ENCODE results near the gene RPSA.

RPSA gene

GRCh38 chr3:39379778-39380155 lies 26.8 kb upstream of the RPSA start:
- no peak overlapping the region for H3K4me2 ChIP-seq (ENCODE audit: insufficient read depth, low read length)
- peaks cover 26% of the 10 kb centered on the region for H3K79me2 ChIP-seq (ENCODE audit: insufficient read depth, low read length)
- peaks cover 45% of the 10 kb centered on the region for H3K4me1 ChIP-seq (ENCODE audit: insufficient read depth, low read length)
- H3K9me3 ChIP-seq (ENCODE audit: insufficient read depth, low read length, severe bottlenecking) = no peaks in the 10 kb centered on the region
- DNase-seq = no peak
- no peak overlapping the region for H3K9ac ChIP-seq (ENCODE audit: low read depth, low read length)
- H3K36me3 ChIP-seq (ENCODE audit: insufficient read depth, low read length) = peaks cover 4% of the 10 kb centered on the region; the same call in 1 of the 2 replicates
- no peak overlapping the region for H3K4me3 ChIP-seq (ENCODE audit: low read depth in 1 of 2, low read length in 2 of 2)
- no peak overlapping the region for H3K27ac ChIP-seq (ENCODE audit: low read length)
- H3K27me3 ChIP-seq (ENCODE audit: insufficient read depth, low read length, poor library complexity) = no peaks in the 10 kb centered on the region
- peaks cover 10% of the 10 kb centered on the region for H4K20me1 ChIP-seq (ENCODE audit: insufficient read depth, low read length)
- TF ChIP-seq, protein P1, sequence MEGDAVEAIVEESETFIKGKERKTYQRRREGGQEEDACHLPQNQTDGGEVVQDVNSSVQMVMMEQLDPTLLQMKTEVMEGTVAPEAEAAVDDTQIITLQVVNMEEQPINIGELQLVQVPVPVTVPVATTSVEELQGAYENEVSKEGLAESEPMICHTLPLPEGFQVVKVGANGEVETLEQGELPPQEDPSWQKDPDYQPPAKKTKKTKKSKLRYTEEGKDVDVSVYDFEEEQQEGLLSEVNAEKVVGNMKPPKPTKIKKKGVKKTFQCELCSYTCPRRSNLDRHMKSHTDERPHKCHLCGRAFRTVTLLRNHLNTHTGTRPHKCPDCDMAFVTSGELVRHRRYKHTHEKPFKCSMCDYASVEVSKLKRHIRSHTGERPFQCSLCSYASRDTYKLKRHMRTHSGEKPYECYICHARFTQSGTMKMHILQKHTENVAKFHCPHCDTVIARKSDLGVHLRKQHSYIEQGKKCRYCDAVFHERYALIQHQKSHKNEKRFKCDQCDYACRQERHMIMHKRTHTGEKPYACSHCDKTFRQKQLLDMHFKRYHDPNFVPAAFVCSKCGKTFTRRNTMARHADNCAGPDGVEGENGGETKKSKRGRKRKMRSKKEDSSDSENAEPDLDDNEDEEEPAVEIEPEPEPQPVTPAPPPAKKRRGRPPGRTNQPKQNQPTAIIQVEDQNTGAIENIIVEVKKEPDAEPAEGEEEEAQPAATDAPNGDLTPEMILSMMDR (IDR thresholded peaks at IDR 0.05; ENCODE audit: borderline replicate concordance, extremely low read depth, low read length, poor library complexity, severe bottlenecking) = no peak
- no peak for TF ChIP-seq EZH2 (IDR thresholded peaks at IDR 0.05; ENCODE audit: borderline replicate concordance, low read depth, low read length, severe bottlenecking)
- no peak for ATAC-seq (ENCODE audit: insufficient read depth, low read depth)
- H2AFZ ChIP-seq (ENCODE audit: low read depth, low read length) = no peak overlapping the region

GRCh38 chr3:39381432-39381831 lies 25.1 kb upstream of the RPSA start:
- H3K27ac ChIP-seq (ENCODE audit: low read length) = peak overlapping the region; percentile 3; the same call in 1 of the 2 replicates
- no peak for DNase-seq
- peaks cover 19% of the 10 kb centered on the region for H3K36me3 ChIP-seq (ENCODE audit: insufficient read depth, low read length)
- no peaks in the 10 kb centered on the region for H3K9me3 ChIP-seq (ENCODE audit: insufficient read depth, low read length, severe bottlenecking)
- no peak overlapping the region for H2AFZ ChIP-seq (ENCODE audit: low read depth, low read length)
- peaks cover 26% of the 10 kb centered on the region for H4K20me1 ChIP-seq (ENCODE audit: insufficient read depth, low read length)
- H3K79me2 ChIP-seq (ENCODE audit: insufficient read depth, low read length) = peaks cover 43% of the 10 kb centered on the region
- ATAC-seq (ENCODE audit: insufficient read depth, low read depth) = no peak
- H3K27me3 ChIP-seq (ENCODE audit: insufficient read depth, low read length, poor library complexity) = no peaks in the 10 kb centered on the region
- H3K9ac ChIP-seq (ENCODE audit: low read depth, low read length) = no peak overlapping the region
- peaks cover 61% of the 10 kb centered on the region for H3K4me1 ChIP-seq (ENCODE audit: insufficient read depth, low read length)
- no peak overlapping the region for H3K4me2 ChIP-seq (ENCODE audit: insufficient read depth, low read length)
- H3K4me3 ChIP-seq (ENCODE audit: low read depth in 1 of 2, low read length in 2 of 2) = no peak overlapping the region
- TF ChIP-seq EZH2 (IDR thresholded peaks at IDR 0.05; ENCODE audit: borderline replicate concordance, low read depth, low read length, severe bottlenecking) = no peak
- TF ChIP-seq, protein P1 (IDR thresholded peaks at IDR 0.05; ENCODE audit: borderline replicate concordance, extremely low read depth, low read length, poor library complexity, severe bottlenecking) = no peak

GRCh38 chr3:39383045-39383880 lies 23.3 kb upstream of the RPSA start, which contains the start of gene SLC25A38:
TSS of gene SLC25A38 (plus strand) at chr3:39383370. CDS start at chr3:39383725, 355 bp downstream.
- Histone ChIP-seq H3K4me1 (ENCODE audit: insufficient read depth, low read length) (peaks cover 69% of the 10 kb centered on the region), H3K4me2 (ENCODE audit: insufficient read depth, low read length) (peak within 1 kb of the TSS; percentile 91), H3K9me3 (ENCODE audit: insufficient read depth, low read length, severe bottlenecking) (no peaks in the 10 kb centered on the region), H4K20me1 (ENCODE audit: insufficient read depth, low read length) (peaks cover 44% of the 10 kb centered on the region), H3K27me3 (ENCODE audit: insufficient read depth, low read length, poor library complexity) (no peaks in the 10 kb centered on the region), H3K4me3 (ENCODE audit: low read depth in 1 of 2, low read length in 2 of 2) (peak within 1 kb of the TSS; percentile 81 to 94), H3K79me2 (ENCODE audit: insufficient read depth, low read length) (peaks cover 61% of the 10 kb centered on the region), H3K9ac (ENCODE audit: low read depth, low read length) (peak within 1 kb of the TSS; percentile 88), H3K27ac (ENCODE audit: low read length) (peak within 1 kb of the TSS; percentile 89), H2AFZ (ENCODE audit: low read depth, low read length) (peak within 1 kb of the TSS; percentile 75), H3K36me3 (ENCODE audit: insufficient read depth, low read length) (peaks cover 26% of the 10 kb centered on the region)
- no peak for TF ChIP-seq EZH2 (IDR thresholded peaks at IDR 0.05; ENCODE audit: borderline replicate concordance, low read depth, low read length, severe bottlenecking)
- TF ChIP-seq, protein P1 (IDR thresholded peaks at IDR 0.05; ENCODE audit: borderline replicate concordance, extremely low read depth, low read length, poor library complexity, severe bottlenecking) = peak; percentile 61
- peak; percentile 80 for ATAC-seq (ENCODE audit: insufficient read depth, low read depth)
- peak; percentile 88 for DNase-seq
